Suppressor macrophage (primary cell): ENCODE results near the gene FIGNL2.
"Not testable (repeated sequence)": the region's sequence is repeated elsewhere in the genome, so short reads cannot be mapped to it uniquely, and the experiment has no call there.

Source experiments
- DNase-seq, 4 experiments: peaks; one replicate each; pipeline ENCODE4 v3.0.0-alpha.2; 2020 to 2022

FIGNL2 gene

DNA sequence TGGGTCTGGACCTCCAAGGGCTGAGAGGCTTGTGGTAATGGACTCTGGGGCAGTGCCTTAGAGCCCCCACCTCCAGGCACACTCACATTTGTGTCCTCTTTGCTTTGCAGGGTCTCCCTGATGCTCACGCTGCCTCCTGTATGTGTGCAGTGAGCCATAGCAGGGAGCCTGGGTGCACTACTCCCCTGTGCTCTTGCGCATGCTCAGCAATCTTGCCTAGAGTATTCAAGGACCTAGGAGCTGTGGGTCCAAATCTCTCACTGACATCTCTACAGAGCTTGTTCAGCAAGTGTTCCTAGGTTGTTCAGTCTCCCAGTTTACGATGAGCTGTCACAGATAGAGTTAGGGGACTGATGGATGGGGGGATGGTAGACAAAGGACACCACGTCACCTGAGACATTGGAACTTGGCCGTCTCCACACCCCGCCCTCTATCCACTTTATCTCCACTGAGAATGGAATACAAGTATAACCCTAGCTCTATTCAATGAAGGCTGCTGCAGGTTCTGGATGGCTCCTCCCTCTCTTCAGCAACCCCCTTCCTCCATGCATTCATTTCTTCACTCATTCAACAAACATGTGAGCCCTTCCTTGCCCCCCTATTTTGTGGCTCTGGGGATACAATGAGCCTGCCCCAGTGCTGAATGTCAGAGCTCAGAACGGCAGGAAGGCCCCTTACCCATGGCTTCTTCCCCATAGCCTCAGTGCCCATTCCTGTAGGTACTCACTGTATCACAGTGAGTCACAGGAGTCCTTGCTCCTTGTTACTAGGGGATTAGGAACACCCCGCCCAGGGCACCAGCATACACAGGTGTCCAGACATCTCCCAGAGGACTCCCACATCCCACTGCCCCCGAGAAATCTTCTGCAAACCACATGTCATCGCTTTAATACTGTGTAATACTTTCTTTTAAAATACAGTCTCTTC is 31.2 kb downstream of the FIGNL2 start:
- DNase-seq, result no peak

DNA sequence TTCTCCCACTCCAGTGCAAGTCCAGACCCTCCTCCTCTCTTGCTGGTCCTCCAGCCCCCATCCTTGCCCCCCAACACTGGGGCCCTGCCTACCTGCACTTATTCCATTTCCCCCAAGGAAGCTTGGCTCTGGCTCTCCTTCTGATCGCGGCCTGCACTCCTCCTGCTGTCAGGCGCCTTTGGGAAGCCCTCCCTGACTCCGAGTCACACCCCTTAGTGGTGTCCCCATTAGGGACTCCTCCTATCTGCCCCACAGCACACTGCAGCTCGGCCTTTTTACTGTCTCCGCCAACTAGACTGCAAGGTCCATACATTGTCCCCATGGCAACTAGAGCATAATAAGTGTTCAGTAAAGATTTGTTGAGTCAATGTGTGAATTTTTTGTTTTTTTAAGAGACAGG is 32.9 kb downstream of the FIGNL2 start:
- no peak for DNase-seq

DNA sequence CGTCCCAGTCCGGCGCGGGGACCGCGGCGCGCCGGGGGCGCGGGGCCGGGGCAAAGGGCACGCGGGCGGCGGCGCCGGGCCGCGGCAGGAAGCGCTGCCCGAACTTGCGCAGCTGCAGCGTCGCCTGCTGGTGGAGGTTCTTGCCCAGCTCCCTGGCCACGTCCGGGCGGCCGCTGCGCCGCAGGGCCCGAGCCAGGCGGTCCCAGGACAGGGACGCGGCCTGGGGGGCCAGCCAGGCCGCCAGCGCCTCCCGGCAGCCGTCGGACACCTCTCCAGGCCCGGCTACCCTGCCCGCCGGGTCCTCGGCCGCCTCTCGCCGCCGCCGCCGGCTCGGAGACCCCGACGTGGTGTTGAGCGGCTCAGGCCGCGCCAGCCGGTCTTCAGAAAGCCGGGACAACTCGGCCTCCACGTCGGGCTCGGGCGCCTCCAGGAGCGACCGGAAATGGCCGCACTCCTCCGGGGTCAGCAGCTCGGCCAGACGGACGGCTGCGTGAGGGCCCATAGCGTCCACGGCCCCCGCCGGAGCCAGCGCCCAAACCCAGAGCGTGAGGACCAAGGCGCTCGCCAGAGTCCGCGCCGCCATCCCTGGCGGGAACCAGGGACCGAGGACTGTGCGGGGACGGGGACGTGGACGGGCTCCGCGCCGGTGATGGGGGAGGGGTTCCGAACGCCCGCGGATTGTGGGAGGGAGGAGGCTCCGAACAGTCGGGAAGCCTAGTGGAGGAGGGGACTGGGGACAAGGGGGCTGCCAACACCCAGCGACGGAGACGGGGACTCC is 34.0 kb downstream of the FIGNL2 start:
- DNase-seq, result peak; percentile 82 to 96 (median 91)

DNA sequence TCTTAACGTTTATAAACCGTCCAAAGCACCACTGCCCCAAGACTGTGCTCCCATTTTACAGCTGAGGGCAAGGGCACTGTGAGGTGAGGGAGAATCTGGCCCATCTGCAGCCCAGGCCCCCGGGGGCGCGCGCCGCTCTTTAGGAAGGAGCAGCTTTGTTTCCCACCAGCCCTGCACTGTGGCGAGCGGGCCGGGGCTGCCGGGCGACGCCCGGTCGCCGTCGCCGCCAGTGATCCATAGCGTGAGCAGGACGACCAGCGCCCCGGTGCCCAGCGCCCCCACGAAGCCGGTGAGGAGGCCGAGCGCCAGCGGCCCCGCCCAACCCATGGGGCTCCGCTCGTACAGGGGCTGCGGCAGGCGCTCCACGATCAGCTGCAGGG is 34.6 kb downstream of the FIGNL2 start:
- no peak for DNase-seq

DNA sequence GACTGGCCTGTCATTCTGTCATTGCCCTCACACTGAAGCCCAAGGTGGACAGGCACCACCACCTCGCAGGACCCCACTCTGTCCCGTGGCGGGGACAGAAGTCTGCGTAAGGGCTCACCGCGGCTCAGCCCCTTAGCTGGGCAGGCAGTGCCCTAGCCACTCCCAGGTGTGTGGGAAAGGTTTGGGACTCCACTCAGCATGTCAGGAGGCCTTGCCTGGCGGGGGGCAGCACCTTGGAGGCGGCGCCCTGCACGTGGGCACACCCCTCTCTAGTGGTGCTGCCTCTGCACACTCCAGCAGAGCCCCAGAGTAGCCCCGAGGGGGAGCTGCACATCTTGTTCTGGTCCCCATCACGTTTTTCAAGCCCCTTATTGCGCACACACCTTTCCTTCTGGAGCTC is 35.6 kb downstream of the FIGNL2 start:
- no peak for DNase-seq

DNA sequence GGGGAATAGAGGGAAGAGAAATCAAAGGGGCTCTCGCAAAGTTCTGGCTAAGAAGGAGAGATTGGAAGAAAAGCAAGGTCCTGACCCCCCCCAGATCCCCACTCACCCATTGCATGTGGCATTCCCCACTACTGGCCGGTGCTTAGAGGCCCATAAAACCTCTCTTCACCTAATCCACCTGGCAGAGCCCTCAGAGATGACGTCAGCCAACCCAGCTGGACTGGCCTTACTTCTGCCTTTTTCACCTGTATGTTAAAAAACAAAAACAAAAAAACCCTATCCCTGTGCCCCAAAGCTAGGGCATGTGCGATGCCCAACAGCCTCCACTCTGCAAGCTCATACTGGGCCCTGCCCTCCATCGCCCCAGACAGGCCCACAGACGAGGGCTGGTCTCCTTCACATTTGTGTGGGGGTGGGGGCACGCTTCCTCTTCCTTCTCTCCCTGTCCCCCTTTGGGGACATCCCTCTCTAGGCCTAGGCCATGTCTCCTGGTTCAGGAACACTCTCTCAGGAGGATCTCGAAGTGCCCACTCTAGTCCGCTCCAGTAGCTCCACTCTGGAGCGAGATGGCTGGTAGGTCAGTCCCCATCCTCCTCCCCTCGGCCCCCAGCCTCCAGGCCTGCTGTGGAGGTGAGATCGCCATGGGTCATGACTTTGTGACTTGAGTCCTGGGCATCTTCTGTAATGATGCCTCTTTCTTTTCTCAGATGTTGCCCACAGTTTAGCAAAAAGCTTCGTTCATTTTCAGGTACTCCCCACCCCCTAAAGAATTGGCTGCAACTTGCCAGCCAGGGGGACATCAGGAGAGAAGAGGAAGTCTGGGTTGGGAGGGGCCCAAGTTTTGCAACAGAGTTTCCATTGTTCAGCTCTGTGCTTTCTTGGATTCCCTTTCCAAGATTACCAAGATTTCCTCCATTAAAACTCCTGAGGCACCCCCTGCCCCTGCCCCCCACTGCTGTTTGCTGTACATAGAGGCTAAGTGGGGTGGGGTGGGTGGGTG is 37.0 kb downstream of the FIGNL2 start:
- DNase-seq, result peak in 2 of 4 experiments; percentile 13 to 20

DNA sequence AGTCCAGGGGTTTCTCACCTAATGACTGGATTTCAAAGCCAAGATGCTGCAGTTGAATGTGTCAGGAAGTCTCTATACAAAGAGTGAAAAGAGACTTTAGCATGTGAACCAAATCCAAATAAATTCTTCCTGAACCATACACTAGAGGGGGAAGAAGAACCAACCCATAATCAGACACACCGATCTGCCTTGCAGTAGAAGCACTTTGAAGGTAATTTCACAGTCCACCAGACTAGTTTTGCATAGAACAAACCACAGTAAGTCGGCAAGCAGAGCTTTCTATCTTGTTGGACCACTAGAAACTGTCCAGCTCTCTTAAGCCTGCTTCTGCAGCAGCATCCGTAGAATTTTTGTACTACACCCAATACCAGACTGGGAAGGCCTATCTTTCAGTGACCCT is 39.3 kb downstream of the FIGNL2 start:
- no peak for DNase-seq

DNA sequence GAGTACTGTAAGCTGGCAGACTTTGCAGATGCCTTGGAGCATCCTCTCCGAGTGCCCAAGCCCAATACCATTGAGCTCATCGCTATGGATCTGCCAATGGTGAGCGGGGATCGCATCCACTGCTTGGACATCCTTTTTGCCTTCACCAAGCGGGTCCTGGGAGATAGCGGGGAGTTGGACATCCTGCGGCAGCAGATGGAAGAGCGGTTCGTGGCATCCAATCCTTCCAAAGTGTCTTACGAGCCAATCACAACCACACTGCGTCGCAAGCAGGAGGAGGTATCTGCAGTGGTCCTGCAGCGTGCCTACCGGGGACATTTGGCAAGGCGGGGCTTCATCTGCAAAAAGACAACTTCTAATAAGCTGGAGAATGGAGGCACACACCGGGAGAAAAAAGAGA is 41.6 kb downstream of the FIGNL2 start:
- no peak for DNase-seq

DNA sequence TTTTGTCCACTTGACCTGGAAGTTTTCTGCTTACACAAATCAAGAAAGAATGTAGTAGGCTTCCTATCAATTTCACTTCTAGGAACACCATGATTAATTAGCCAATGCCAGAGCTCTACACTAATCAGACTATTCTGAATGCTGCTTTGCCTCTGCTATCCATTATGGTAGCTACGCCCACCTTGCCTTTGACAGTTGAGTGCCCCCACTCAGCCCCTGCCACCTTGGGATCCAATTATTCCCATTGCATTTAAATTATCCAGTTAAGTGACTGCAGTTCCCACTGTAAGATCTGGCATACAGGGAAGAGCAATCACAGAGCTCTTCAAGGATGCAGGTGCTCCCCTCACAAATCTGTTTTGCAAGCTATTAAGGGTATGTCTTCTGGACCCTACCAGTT is 47.5 kb downstream of the FIGNL2 start:
- no peak for DNase-seq

DNA sequence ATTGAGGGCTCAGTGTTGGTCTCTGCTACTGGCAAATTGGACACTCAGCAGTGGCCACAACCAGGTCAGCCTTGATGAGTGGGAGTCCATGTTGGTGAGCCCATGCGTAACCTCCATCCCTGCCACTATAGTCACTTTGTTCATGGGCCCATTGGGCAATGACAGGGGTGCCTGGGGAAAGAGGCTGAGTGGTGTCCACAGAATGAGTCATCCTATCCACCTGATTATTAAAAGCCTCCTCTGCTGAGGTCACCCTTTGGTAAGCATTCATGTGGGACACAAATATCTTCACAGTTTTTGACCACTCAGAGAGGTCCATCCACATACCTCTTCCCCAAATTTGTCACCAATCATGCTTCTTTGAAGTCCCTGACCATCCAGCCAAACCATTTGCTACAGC is 50.0 kb downstream of the FIGNL2 start:
- DNase-seq, result peak; percentile 35 to 59 (median 47)

DNA sequence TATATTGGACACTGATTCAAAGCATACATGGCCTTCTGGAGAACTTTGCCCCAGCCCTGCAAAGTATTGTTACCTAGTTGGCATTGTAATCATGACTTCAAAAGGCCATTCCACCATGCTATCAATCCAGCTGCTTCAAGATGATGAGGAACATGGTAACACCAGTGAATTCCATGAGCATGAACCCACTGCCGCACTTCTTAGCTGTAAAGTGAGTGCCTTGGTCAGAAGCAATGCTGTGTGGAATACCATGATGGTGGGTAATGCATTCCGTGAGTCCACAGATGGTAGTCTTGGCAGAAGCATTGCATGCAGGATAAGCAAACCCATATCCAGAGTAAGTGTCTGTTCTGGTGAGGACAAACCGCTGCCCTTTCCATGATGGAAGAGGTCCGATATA is 50.5 kb downstream of the FIGNL2 start:
- not testable (repeated sequence) for DNase-seq

DNA sequence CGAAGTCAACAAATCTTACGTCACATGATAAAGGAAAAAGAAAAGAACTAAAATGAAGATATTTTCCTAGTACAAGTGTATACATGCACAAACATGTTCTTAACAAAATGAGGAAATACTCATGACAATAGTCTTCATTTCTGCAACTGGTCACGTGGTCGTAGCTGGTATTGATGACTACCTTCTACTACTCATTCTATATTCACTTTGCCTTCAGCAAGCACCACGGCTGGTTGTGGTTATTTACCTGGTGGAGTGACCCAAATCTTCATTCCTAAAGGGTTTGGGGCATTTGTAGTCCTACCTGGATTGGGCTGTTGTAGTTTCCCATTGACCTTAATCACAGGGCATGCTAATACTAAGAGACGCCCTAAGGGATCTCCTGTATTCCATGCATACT is 51.2 kb downstream of the FIGNL2 start:
- DNase-seq, result no peak

DNA sequence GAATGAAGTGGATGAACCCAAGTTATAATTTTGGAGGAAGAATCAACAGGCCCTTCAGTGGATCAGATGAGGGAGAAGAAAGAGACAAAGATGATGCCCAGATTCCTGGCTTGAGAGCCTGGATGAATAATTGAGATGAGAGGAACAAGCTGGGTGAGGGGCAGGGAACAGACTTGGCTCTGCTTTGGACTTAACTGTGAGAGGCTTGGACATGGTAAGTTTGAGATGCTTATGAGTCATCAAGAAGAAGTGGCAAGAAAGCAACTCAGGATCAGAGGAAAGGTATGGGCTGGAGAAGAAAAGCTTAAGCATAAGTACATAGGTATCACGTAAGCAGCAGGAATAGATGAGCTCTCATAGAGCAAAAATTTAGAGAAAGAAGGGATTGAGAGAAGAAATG is 55.3 kb downstream of the FIGNL2 start:
- DNase-seq, result no peak

DNA sequence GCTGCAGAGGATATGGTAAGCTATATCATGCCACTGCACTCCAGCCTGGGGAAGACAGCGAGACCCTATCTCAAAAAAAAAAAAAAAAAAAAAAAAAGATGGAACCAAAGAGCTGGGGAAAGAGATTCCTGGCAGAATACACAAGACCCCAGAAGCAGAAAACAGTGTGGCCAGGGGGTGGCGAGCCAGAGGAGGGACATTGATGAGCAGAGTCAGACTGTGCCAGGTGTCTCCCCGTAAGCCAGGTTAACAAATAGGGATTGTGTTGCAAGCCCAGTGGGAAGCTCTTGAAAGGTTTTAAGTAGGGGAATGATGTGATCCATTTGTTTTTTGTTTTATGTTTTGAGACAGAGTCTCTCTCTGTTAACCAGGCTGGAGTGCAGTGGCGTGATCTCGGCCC is 56.1 kb downstream of the FIGNL2 start:
- DNase-seq, result no peak

DNA sequence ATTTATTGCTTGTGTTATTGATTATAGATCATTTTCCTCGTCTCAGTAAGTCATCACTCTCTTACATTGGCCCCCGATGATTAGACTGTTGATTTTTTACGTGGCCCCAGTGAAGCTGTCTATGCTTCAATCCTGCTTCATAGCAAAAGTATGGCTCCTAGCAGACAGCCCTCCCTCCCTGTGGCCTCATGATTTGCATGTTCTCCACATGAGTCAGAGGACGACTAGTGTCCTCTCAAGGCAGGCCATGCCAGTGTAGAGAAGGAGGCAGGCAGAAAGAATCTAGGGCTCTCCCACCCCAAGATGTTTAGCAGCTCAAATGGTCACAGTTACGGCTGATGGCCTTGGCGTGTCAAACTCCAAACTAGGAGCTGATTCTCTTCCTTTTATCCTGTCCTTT is 59.6 kb downstream of the FIGNL2 start:
- DNase-seq, result no peak

DNA sequence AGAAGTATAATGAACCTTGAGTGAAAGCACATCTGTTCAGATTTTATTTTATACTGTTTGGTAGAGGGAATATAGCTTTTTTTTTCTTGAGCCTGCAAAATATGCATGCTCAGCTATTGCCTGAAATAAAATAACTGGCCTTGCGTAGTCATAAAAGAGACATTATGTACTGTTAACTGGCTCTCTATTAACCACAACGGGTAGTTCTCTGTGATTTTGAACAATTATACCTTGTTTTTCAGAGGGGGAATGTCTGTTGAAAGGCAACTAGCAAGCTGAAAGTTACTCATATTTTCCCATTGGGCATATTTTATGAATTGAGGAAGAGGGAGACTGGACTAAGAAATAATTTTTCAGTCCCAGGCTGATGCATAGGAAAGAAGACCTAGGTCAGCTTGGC is 62.6 kb downstream of the FIGNL2 start:
- DNase-seq, result no peak

DNA sequence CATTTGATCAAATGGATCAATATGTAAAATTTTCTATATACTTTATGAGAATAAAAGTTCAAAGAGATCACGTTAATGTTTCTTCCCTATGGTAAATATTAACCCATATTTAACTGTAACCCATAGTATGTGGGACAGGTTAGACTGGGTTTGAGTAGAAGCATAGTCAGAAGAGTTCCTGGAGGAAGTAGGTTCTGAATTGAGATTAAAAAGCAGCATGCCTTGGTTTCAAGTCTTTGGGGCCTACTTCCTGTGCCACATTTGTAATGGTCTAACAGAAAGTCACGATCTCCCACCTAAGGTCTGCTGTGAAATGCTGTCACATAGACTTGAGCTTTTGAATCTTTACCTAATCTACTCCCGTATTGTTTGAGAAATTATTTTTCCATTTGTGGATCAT is 63.8 kb downstream of the FIGNL2 start:
- no peak for DNase-seq

DNA sequence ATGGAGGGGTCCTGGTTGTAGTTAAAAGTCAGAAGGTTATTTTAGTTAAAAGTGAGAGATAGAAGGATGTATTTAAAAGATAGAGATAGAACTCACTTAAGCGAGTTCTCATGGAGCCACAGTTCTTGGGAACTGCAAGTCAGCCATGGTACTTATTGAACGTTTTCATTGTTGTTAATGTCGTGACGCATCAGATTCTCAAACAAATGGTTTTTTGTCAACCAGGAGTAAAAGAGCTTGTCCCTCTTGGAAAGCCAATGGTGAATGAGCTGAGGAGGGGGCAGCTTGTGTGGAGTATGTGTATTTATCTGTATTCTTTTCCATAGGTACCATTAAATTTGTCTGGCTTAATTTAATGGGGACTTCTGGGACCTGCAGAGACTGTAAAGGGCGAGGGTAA is 68.6 kb downstream of the FIGNL2 start:
- no peak for DNase-seq

DNA sequence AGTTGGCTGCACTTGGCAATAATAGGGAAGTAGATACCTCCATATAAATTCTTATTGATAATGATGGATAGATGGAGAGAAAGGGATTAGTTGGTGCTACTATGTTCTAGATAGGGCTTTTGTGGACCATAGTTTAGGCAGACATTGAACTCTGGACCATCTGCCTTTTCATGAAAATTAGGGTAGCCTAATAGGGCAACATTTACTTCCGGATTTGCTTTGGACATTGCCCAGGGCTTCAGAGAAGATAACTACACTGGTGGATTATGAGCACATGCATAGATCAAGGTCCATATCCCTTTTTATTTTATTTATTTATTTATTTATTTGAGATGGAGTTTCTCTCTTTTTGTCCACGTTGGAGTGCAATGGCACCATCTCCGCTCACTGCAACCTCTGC is 70.5 kb downstream of the FIGNL2 start:
- no peak for DNase-seq

DNA sequence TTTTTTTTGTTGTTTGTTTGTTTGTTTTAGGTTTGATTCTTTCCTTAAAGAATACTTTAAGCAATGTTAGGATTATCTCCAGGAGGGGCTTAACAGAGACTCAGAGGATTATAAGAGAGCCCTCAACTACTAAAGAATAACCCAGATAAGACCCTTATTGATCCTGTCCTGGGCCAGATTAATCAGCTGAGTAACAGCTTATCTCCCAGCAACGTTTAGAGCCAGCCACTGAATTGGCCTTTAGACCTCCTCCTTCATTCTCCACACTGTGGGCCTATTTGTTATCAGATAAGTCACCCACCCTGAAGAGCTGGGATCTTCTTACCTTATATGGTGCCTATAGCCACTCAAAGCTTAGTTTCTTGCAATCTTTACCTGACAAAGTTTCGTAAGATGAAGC is 71.1 kb downstream of the FIGNL2 start:
- no peak for DNase-seq

DNA sequence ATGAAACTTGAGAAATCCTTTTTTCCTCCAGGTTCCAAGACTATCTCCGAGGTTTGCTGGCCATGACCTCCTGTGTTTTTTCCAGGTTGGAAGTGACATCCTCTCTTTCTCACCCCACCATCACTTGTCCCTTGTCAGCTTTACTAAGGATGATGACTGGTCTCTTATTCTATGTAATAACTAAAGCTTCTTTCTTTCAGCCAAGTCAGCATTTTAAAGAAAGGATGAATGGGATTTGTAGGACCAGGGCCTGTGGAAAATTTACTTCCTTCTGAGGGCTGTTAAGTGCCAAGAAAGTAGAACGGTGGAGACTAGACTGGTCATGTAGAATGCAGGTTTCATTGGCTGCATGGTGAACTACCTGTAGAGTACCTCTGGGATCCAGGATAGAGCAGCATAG is 73.6 kb downstream of the FIGNL2 start:
- DNase-seq, result no peak

DNA sequence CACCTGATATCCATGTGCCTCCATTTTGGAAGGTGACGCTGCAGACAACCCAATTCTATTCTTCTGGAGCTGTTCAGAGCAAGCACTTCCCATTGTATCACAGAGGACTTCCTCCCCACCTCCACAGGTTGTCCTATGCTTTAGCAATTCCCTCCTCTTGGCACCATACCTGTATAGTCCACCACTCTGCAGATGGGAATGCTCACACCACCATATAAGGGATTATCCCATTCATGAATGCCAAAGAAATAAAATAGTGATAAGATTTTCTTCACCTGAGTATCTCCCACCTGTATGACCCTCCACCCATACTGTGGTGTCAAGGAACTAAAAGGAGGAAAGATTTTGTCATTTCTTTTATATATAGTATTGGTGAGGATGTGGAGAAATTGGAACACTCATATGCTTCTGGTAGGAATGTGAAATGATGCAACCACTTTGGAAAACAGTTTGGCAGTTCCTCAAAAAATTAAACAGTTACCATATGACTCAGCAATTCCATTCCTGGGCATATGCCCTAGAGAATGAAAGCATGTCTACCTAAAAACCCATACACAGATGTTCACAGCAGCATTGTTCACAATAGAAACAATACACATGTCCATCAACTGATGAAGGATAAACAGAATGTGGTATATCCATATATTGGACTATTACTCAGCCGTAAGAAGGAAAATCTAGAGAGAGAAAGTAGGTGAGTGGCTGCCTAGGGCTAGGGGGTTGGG is 75.2 kb downstream of the FIGNL2 start:
- peak; percentile 7 to 64 (median 36) for DNase-seq
